ENCODE measurements around the gene TCF15. TPM values are rescaled to one million over a fixed set of nuclear protein-coding genes. Genes with fewer than 3 reads are reported as not detected.

TCF15 gene
- total and polyA plus RNA-seq, 2 of the 4 experiments (the other 2 are of a cell fraction), result not detected

- no peaks in the 10 kb centered on the region for H3K36me3 ChIP-seq (ENCODE audit: control insufficient read depth, insufficient read depth, low read length)
- H2BK120ac ChIP-seq (ENCODE audit: low read depth, low read length), result no peak overlapping the region
- ChIA-PET POLR2A (ENCODE audit: unreplicated experiment) (no interaction called here), CTCF (interaction anchor here (1.5 kb wide), 1 partner anchor 8 kb away, joined by 3 read pairs; no protein-coding TSS in a partner anchor)
- H3K9ac ChIP-seq (ENCODE audit: low read depth, low read length), result no peak overlapping the region
- no peaks in the 10 kb centered on the region for H3K4me1 ChIP-seq (ENCODE audit: control insufficient read depth, insufficient read depth, low read length)
- no peak overlapping the region for H2BK20ac ChIP-seq (ENCODE audit: low read depth, low read length)
- dilution Hi-C loops (cut with HindIII; ENCODE audit: low sequenced_read_pairs, unreplicated experiment) (no loop called here), intact Hi-C loops (cut with micrococcal nuclease) (no loop called here), in situ Hi-C loops (cut with MboI; ENCODE audit: low sequenced_read_pairs) (no loop called here)
- no peak overlapping the region for H2BK5ac ChIP-seq (ENCODE audit: low read depth, low read length, poor library complexity, severe bottlenecking)
- TF ChIP-seq RCOR1 (IDR thresholded peaks at IDR 0.05; ENCODE audit: insufficient replicate concordance, low read length) (no peak), RFX5 (IDR thresholded peaks at IDR 0.05; ENCODE audit: low read depth, low read length) (no peak), USF2 (IDR thresholded peaks at IDR 0.05; ENCODE audit: low read depth, low read length) (no peak), CEBPB (IDR thresholded peaks at IDR 0.05; ENCODE audit: low read depth, low read length) (no peak), ELK1 (IDR thresholded peaks at IDR 0.05; ENCODE audit: borderline replicate concordance, low read depth, low read length) (no peak), CHD1 (IDR thresholded peaks at IDR 0.05; ENCODE audit: low read depth, low read length) (no peak), MXI1 (IDR thresholded peaks at IDR 0.05; ENCODE audit: borderline replicate concordance, low read depth, low read length) (no peak), BHLHE40 (IDR thresholded peaks at IDR 0.05; ENCODE audit: low read depth, low read length) (no peak), CTCF (conservative IDR thresholded peaks at IDR 0.05; ENCODE audit: low read depth, low read length) (no peak), FOS (IDR thresholded peaks at IDR 0.05; ENCODE audit: low read depth, low read length) (no peak), MAZ (IDR thresholded peaks at IDR 0.05; ENCODE audit: borderline replicate concordance, low read depth, low read length) (no peak), RAD21 (IDR thresholded peaks at IDR 0.05; ENCODE audit: low read length) (no peak), NFE2L2 (IDR thresholded peaks at IDR 0.05; ENCODE audit: low read depth, low read length) (no peak)
- H2AFZ ChIP-seq (replicated peaks; ENCODE audit: low read length, poor library complexity), result no peak overlapping the region
- no peaks in the 10 kb centered on the region for H3K9me1 ChIP-seq (ENCODE audit: insufficient read depth, low read length)
- no peak overlapping the region for H2AK5ac ChIP-seq (ENCODE audit: low read depth, low read length)
- ATAC-seq (ENCODE audit: low read depth) (no peak), DNase-seq (no peak)
- H3K18ac ChIP-seq (ENCODE audit: low read depth, low read length), result no peak overlapping the region
- no peak overlapping the region for H3K23ac ChIP-seq (ENCODE audit: low read depth, low read length)
- no TSS peak for BruUV-seq (replicated peaks)
- H3K14ac ChIP-seq (replicated peaks; ENCODE audit: low read depth, low read length), result no peak overlapping the region
- H3K4ac ChIP-seq (ENCODE audit: low read depth, low read length), result no peak overlapping the region
- H3K27ac ChIP-seq (ENCODE audit: insufficient read depth, low read length), result no peak overlapping the region
- H3K9me3 ChIP-seq (ENCODE audit: control insufficient read depth, insufficient read depth, low read length), result no peaks in the 10 kb centered on the region
- H3K79me1 ChIP-seq (ENCODE audit: low read depth in 1 of 2, low read length in 2 of 2), result no peaks in the 10 kb centered on the region
- no peak overlapping the region for H2AK9ac ChIP-seq (replicated peaks; ENCODE audit: low read depth, low read length, poor library complexity)
- H4K8ac ChIP-seq (ENCODE audit: low read depth in 2 of 2, low read length in 2 of 2), result no peak overlapping the region
- H3K56ac ChIP-seq (ENCODE audit: extremely low read depth, insufficient read depth, low read length), result no peak overlapping the region
- WGBS, 2 experiments (ENCODE audit: extremely low coverage in 2 of 2, insufficient read length in 1 of 2), result 92% methylated on average over 2 of the region's 12 CpGs; no CpG with 5 or more reads in 1 of the 2 experiments
- H4K20me1 ChIP-seq (ENCODE audit: insufficient read depth, low read length), result no peaks in the 10 kb centered on the region
- no peak overlapping the region for H4K5ac ChIP-seq (ENCODE audit: low read depth, low read length)
- no peak overlapping the region for H2BK15ac ChIP-seq (ENCODE audit: low read depth, low read length)
- no peak overlapping the region for H4K91ac ChIP-seq (ENCODE audit: insufficient read depth, low read depth, low read length)
- no peak overlapping the region for H3K4me3 ChIP-seq (ENCODE audit: insufficient read depth, low read depth, low read length)
- no peak overlapping the region for H3K4me2 ChIP-seq (ENCODE audit: low read depth, low read length)
- H3K27me3 ChIP-seq (ENCODE audit: control insufficient read depth, insufficient read depth, low read length), result peaks cover 40% of the 10 kb centered on the region
Observed at GRCh38 chr20:573414-574296, 36.5 kb downstream of the TCF15 start.

All from IMR-90 (cell line).